Measurements from ENCODE around the gene PRIM1.

DNA sequence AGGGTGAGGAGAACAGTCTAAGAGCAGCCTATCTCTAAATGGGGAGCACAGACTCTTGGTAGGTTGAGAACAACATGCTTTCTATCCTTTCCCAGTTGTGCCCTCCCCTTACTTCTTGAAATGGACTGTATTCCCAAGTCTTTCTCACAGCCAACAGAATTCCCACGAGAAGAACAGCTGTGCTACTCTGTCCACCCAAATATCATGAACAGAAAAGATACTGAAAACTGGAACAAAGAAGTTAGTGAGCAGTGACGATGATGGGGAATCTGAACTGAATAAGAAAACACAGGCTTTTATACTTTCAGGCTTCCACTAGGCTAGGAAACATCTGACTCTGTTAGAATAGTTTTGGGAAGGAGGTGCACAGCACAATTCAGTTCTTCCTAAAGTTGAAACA is 30.4 kb downstream of the PRIM1 start:
- no peak for TF ChIP-seq ELK4 (CRISPR knock-in tag; IDR thresholded peaks at IDR 0.05; ENCODE audit: borderline replicate concordance)
- TF ChIP-seq FOXK1 (CRISPR knock-in tag; IDR thresholded peaks at IDR 0.05; ENCODE audit: borderline replicate concordance, low read depth): no peak
- no peak for TF ChIP-seq TBP (CRISPR knock-in tag; IDR thresholded peaks at IDR 0.05)
- no peak for TF ChIP-seq CTCF (CRISPR knock-in tag; IDR thresholded peaks at IDR 0.05)
- TF ChIP-seq GABPA (IDR thresholded peaks at IDR 0.05; ENCODE audit: low read depth, low read length): no peak
- no peak for TF ChIP-seq GABPA (CRISPR knock-in tag; IDR thresholded peaks at IDR 0.05; ENCODE audit: low read depth)
- TF ChIP-seq, protein P1, sequence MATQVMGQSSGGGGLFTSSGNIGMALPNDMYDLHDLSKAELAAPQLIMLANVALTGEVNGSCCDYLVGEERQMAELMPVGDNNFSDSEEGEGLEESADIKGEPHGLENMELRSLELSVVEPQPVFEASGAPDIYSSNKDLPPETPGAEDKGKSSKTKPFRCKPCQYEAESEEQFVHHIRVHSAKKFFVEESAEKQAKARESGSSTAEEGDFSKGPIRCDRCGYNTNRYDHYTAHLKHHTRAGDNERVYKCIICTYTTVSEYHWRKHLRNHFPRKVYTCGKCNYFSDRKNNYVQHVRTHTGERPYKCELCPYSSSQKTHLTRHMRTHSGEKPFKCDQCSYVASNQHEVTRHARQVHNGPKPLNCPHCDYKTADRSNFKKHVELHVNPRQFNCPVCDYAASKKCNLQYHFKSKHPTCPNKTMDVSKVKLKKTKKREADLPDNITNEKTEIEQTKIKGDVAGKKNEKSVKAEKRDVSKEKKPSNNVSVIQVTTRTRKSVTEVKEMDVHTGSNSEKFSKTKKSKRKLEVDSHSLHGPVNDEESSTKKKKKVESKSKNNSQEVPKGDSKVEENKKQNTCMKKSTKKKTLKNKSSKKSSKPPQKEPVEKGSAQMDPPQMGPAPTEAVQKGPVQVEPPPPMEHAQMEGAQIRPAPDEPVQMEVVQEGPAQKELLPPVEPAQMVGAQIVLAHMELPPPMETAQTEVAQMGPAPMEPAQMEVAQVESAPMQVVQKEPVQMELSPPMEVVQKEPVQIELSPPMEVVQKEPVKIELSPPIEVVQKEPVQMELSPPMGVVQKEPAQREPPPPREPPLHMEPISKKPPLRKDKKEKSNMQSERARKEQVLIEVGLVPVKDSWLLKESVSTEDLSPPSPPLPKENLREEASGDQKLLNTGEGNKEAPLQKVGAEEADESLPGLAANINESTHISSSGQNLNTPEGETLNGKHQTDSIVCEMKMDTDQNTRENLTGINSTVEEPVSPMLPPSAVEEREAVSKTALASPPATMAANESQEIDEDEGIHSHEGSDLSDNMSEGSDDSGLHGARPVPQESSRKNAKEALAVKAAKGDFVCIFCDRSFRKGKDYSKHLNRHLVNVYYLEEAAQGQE (IDR thresholded peaks at IDR 0.05; ENCODE audit: borderline replicate concordance in 1 of 2, low read depth in 1 of 2, low read length in 2 of 2): no peak
- TF ChIP-seq SATB2 (CRISPR knock-in tag; IDR thresholded peaks at IDR 0.05): no peak
- no peak for TF ChIP-seq JUND (CRISPR knock-in tag; IDR thresholded peaks at IDR 0.05)
- no peak for TF ChIP-seq PHB2 (IDR thresholded peaks at IDR 0.05; ENCODE audit: partially characterized antibody)
- TF ChIP-seq ELF4 (CRISPR knock-in tag; IDR thresholded peaks at IDR 0.05; ENCODE audit: borderline replicate concordance): no peak
- no peak for TF ChIP-seq TCF7 (IDR thresholded peaks at IDR 0.05; ENCODE audit: low read depth)
